H1 (cell line): ENCODE results near the gene RTN4RL1. TPM values are rescaled to one million over a fixed set of nuclear protein-coding genes. Genes with fewer than 3 reads are reported as not detected.
A peak's percentile ranks its signal among the peaks of the same experiment; 100 is the strongest.

Source experiments
- CTCF ChIA-PET: fragments of 300-600 bp; sonication (Branson Sonifier 250); formaldehyde crosslinking; loops from one replicate; lab custom pipeline; 2021; ENCODE audit not compliant: partially characterized antibody; lab: Charles Lee
- POLR2A ChIA-PET: fragments of 300-600 bp; sonication (Branson Sonifier 250); formaldehyde crosslinking; loops from one replicate; lab custom pipeline; 2021; ENCODE audit warnings: inconsistent platforms; ENCODE audit not compliant: partially characterized antibody; lab: Charles Lee
- DNase-seq, 2 experiments: peaks; one replicate each; pipeline versions ENCODE4 v3.0.0 to v3.0.0-alpha.2; 2010 to 2022; ENCODE audit warnings: low spot score in 2 of 2, low read depth in 1 of 2, mixed read lengths in 1 of 2
- FAIRE-seq: peaks from 2 replicates; lab custom pipeline; 2011; peaks lifted over from hg19 to GRCh38; lab: Jason Lieb, UNC
- H2AFZ ChIP-seq: 2 replicates; pipeline ENCODE4 v1.8.1; 2012; ENCODE audit warnings: low read length, inconsistent platforms
- H2AK5ac ChIP-seq: 2 replicates; pipeline ENCODE4 v1.6.1; 2013; ENCODE audit warnings: low read depth, low read length
- H2BK120ac ChIP-seq: replicated peaks from 2 replicates; pipeline ENCODE3; 2013; ENCODE audit warnings: low read depth, low read length, inconsistent platforms
- H2BK12ac ChIP-seq: 2 replicates; pipeline ENCODE4 v1.6.1; 2013; ENCODE audit warnings: low read depth, low read length
- H2BK15ac ChIP-seq: 2 replicates; pipeline ENCODE4 v1.6.1; 2013; ENCODE audit warnings: low read length
- H2BK20ac ChIP-seq: 2 replicates; pipeline ENCODE4 v1.6.1; 2013; ENCODE audit warnings: low read length
- H2BK5ac ChIP-seq: 2 replicates; pipeline ENCODE4 v1.6.1; 2013; ENCODE audit warnings: low read depth, low read length
- H3K14ac ChIP-seq: 2 replicates; pipeline ENCODE4 v1.6.1; 2013; ENCODE audit warnings: inconsistent platforms; ENCODE audit not compliant: insufficient read length
- H3K18ac ChIP-seq: 2 replicates; pipeline ENCODE4 v1.6.1; 2013; ENCODE audit warnings: low read length; ENCODE audit errors: extremely low read depth
- H3K23ac ChIP-seq: 2 replicates; pipeline ENCODE4 v1.6.1; 2013; ENCODE audit warnings: inconsistent platforms; ENCODE audit not compliant: insufficient read length
- H3K23me2 ChIP-seq: 2 replicates; pipeline ENCODE4 v1.6.1; 2013; ENCODE audit warnings: low read depth, low read length
- H3K27ac ChIP-seq: 2 replicates; pipeline ENCODE4 v1.6.1; 2011; ENCODE audit warnings: low read depth, low read length, inconsistent platforms
- H3K27me3 ChIP-seq, 4 experiments: replicated peaks in 1 of 4; 1 replicate in 1 of 4; 2 replicates in 3 of 4; pipeline versions ENCODE4 v1.6.1 to v1.8.1; 2011 to 2013; ENCODE audit warnings: low read length in 3 of 4, mild to moderate bottlenecking in 3 of 4, inconsistent platforms in 2 of 4, mixed read lengths in 2 of 4, moderate library complexity in 1 of 4; ENCODE audit not compliant: control insufficient read depth in 3 of 4, insufficient read depth in 3 of 4; ENCODE audit errors: extremely low read depth in 1 of 4
- H3K36me3 ChIP-seq, 4 experiments: 2 replicates each; pipeline versions ENCODE4 v1.6.1 to v1.8.1; 2011 to 2013; ENCODE audit warnings: mild to moderate bottlenecking in 4 of 4, low read length in 3 of 4, moderate library complexity in 2 of 4, control low read depth in 1 of 4, inconsistent platforms in 1 of 4; ENCODE audit not compliant: insufficient read depth in 4 of 4, control insufficient read depth in 2 of 4
- H3K4ac ChIP-seq: replicated peaks from 2 replicates; pipeline ENCODE3; 2013; ENCODE audit warnings: low read length, low read depth, mixed read lengths, inconsistent platforms; ENCODE audit not compliant: insufficient read length
- H3K4me1 ChIP-seq, 4 experiments: replicated peaks in 1 of 4; 1 replicate in 1 of 4; 2 replicates in 3 of 4; pipeline versions ENCODE4 v1.6.1 to v1.8.1; 2011 to 2013; ENCODE audit warnings: low read length in 3 of 4, inconsistent platforms in 2 of 4, mixed read lengths in 1 of 4; ENCODE audit not compliant: insufficient read depth in 4 of 4, control insufficient read depth in 3 of 4
- H3K4me2 ChIP-seq, 2 experiments: 2 replicates each; pipeline versions ENCODE4 v1.6.1 to v1.8.1; 2011 to 2013; ENCODE audit warnings: low read depth in 2 of 2, low read length in 2 of 2, control low read depth in 1 of 2, inconsistent platforms in 1 of 2, mild to moderate bottlenecking in 1 of 2; ENCODE audit not compliant: insufficient read depth in 1 of 2
- H3K4me3 ChIP-seq, 4 experiments: fragments of 200-600, 300-600 bp in 1 of 4; sonication (generic), shearing (Covaris generic), sonication (Bioruptor Twin) in 1 of 4; 2 replicates each; pipeline versions ENCODE4 v1.5.1 to v1.8.1; 2011 to 2016; ENCODE audit warnings: low read length in 4 of 4, low read depth in 3 of 4, control low read depth in 2 of 4, inconsistent platforms in 2 of 4, mild to moderate bottlenecking in 2 of 4, mixed read lengths in 1 of 4, moderate library complexity in 1 of 4; ENCODE audit not compliant: insufficient read depth in 2 of 4; ENCODE audit errors: extremely low read depth in 1 of 4
- H3K56ac ChIP-seq: replicated peaks from 2 replicates; pipeline ENCODE3; 2013; ENCODE audit warnings: low read depth, mild to moderate bottlenecking, mixed read lengths, low read length, inconsistent platforms; ENCODE audit not compliant: insufficient read length
- H3K79me1 ChIP-seq: 2 replicates; pipeline ENCODE4 v1.6.1; 2013; ENCODE audit warnings: low read depth, low read length, control low read depth
- H3K79me2 ChIP-seq, 2 experiments: 2 replicates each; pipeline versions ENCODE4 v1.6.1 to v1.8.1; 2012 to 2013; ENCODE audit warnings: low read length in 2 of 2, mild to moderate bottlenecking in 2 of 2, inconsistent platforms in 1 of 2; ENCODE audit not compliant: insufficient read depth in 2 of 2, control insufficient read depth in 1 of 2
- H3K9ac ChIP-seq, 4 experiments: replicated peaks in 1 of 4; 1 replicate in 1 of 4; 2 replicates in 3 of 4; pipeline versions ENCODE4 v1.6.1 to v1.8.1; 2011 to 2013; ENCODE audit warnings: low read depth in 3 of 4, low read length in 3 of 4, control low read depth in 2 of 4, mild to moderate bottlenecking in 2 of 4, moderate library complexity in 2 of 4, inconsistent platforms in 1 of 4; ENCODE audit errors: extremely low read depth in 1 of 4
- H3K9me3 ChIP-seq, 2 experiments: 2 replicates each; pipeline versions ENCODE4 v1.6.1 to v1.8.1; 2012 to 2013; ENCODE audit warnings: mild to moderate bottlenecking in 2 of 2, moderate library complexity in 2 of 2, control low read depth in 1 of 2, inconsistent platforms in 1 of 2, low read depth in 1 of 2, low read length in 1 of 2, mixed read lengths in 1 of 2; ENCODE audit not compliant: insufficient read depth in 2 of 2
- H4K20me1 ChIP-seq, 2 experiments: replicated peaks in 1 of 2; 2 replicates each; pipeline versions ENCODE3 to v1.8.1; 2011 to 2013; ENCODE audit warnings: inconsistent platforms in 2 of 2, low read length in 2 of 2, mild to moderate bottlenecking in 1 of 2; ENCODE audit not compliant: insufficient read depth in 2 of 2, control insufficient read depth in 1 of 2
- H4K5ac ChIP-seq: 2 replicates; pipeline ENCODE4 v1.6.1; 2013; ENCODE audit warnings: low read length, low read depth, mixed read lengths, inconsistent platforms; ENCODE audit not compliant: insufficient read length
- H4K8ac ChIP-seq: 2 replicates; pipeline ENCODE4 v1.8.0; 2013; ENCODE audit warnings: mild to moderate bottlenecking, moderate library complexity, low read length, inconsistent platforms; ENCODE audit not compliant: insufficient read depth; ENCODE audit errors: extremely low read depth
- H4K91ac ChIP-seq: replicated peaks from 2 replicates; pipeline ENCODE3; 2013; ENCODE audit warnings: low read length, mixed read lengths, inconsistent platforms; ENCODE audit not compliant: insufficient read length
- CBX8 ChIP-seq: fragments of 300-800, 300-1000 bp; sonication (generic); IDR thresholded peaks from 2 replicates; pipeline ENCODE4 v1.7.1; 2016; ENCODE audit warnings: low read depth, low read length, borderline replicate concordance
- CTBP2 ChIP-seq: IDR thresholded peaks from 2 replicates; pipeline ENCODE4 v1.7.0; 2011; ENCODE audit warnings: borderline replicate concordance, mild to moderate bottlenecking, moderate library complexity, mixed read lengths, low read length; ENCODE audit not compliant: insufficient read depth, insufficient read length
- GABPA ChIP-seq: IDR thresholded peaks from 2 replicates; pipeline ENCODE4 v1.6.1; 2011; ENCODE audit warnings: mild to moderate bottlenecking, low read length, moderate library complexity, borderline replicate concordance; ENCODE audit not compliant: insufficient read depth
- HDAC2 ChIP-seq, 2 experiments: fragments of 300-600 bp in 1 of 2; sonication (generic) in 1 of 2; IDR thresholded peaks; 2 replicates each; pipeline ENCODE4 v1.6.1; 2011 to 2012; ENCODE audit warnings: low read depth in 2 of 2, low read length in 2 of 2, mild to moderate bottlenecking in 2 of 2, moderate library complexity in 2 of 2, borderline replicate concordance in 1 of 2, inconsistent platforms in 1 of 2
- MAFK ChIP-seq: IDR thresholded peaks from 2 replicates; pipeline ENCODE4 v1.6.1; 2012; ENCODE audit warnings: low read depth, mild to moderate bottlenecking, improper control_type of control experiment, low read length
- POLR2A ChIP-seq, 2 experiments: IDR thresholded peaks; 1 replicate in 1 of 2; 2 replicates in 1 of 2; pipeline ENCODE4 v1.6.1; 2011; ENCODE audit warnings: low read depth in 2 of 2, low read length in 2 of 2, mild to moderate bottlenecking in 2 of 2; ENCODE audit errors: control extremely low read depth in 1 of 2
- POLR2AphosphoS5 ChIP-seq: IDR thresholded peaks from 2 replicates; pipeline ENCODE4 v1.6.1; 2011; ENCODE audit warnings: low read depth, low read length
- SIN3A ChIP-seq, 2 experiments: IDR thresholded peaks in 1 of 2; conservative IDR thresholded peaks in 1 of 2; 2 replicates each; pipeline ENCODE4 v1.6.1; 2011 to 2012; ENCODE audit warnings: low read length in 2 of 2, improper control_type of control experiment in 1 of 2, low read depth in 1 of 2, mild to moderate bottlenecking in 1 of 2
- TCF12 ChIP-seq: IDR thresholded peaks from 2 replicates; pipeline ENCODE4 v1.6.1; 2011; ENCODE audit warnings: low read depth, mild to moderate bottlenecking, low read length
- WGBS, 2 experiments: shearing (Covaris generic) in 1 of 2; methylation state at CpG; one replicate each; pipeline versions ENCODE4 v1.1.6 to v1.1.7; 2013 to 2015; ENCODE audit warnings: low lambda C conversion rate in 2 of 2, mixed read lengths in 2 of 2, inconsistent platforms in 1 of 2, low coverage in 1 of 2, missing lambda C conversion rate in 1 of 2; ENCODE audit not compliant: insufficient replicate concordance in 2 of 2, insufficient coverage in 1 of 2, insufficient read length in 1 of 2; ENCODE audit errors: extremely low coverage in 1 of 2, missing lambda C conversion rate in 1 of 2; 5-methylcytosine and 5-hydroxymethylcytosine counted together
- polyA plus RNA-seq, 7 experiments: library from polyadenylated mRNA; depleted of rRNA in 3 of 7; stranded (reverse) in 5 of 7; unstranded in 2 of 7; fragments of >200 nt in 5 of 7; fragments of 200-250 nt in 2 of 7; gene quantifications; 1 replicate in 5 of 7; 2 replicates in 1 of 7; 4 replicates in 1 of 7; pipeline versions ENCODE4 v1.2.1 to v1.2.3, GENCODE V29; 2011 to 2013; ENCODE audit warnings: missing spikeins in 2 of 7, mixed read lengths in 2 of 7
- total RNA-seq: library from RNA; stranded (reverse); fragmentation: NEBNext Ultra II Directional; extraction: Animal tissue kit (Norgen Biotek cat#: 25700); gene quantifications from 2 replicates; pipeline ENCODE4 v1.2.1, GENCODE V29; 2021
- TF ChIP-seq, protein P1 (sequence below): IDR thresholded peaks from 2 replicates; pipeline ENCODE4 v1.6.1; 2011; ENCODE audit warnings: low read depth, mild to moderate bottlenecking, low read length; ENCODE audit not compliant: insufficient read depth

Gene RTN4RL1
- total and polyA plus RNA-seq, 2 of the 8 experiments (the other 6 are each of a cell fraction or from before 2014, with no cell fraction given), result 0.09 TPM; not detected in 1

DNA sequence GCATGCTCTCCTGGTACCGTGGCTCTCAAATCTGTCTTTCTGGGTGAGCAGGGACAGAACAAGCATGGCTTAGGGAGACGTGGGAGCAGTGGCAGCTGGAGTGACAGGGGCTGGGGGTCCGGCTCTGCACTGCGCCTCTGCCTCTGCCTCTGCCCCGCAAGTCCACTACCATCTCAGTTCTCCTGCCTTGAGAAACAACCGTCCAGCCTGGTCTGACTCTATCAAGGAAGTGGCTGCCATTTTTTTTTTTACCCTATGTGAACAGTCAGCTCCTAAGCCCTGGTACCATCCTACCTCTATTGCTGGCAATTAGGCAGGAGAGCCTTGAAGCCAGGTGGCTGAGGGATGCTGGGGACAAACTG is 45.9 kb upstream of the RTN4RL1 start:
- CTCF ChIA-PET, result interaction anchor here (0.8 to 11.7 kb wide), 18 partner anchors 9 to 807 kb away, joined by 3 to 122 read pairs (median 3); partner anchors contain the start of gene HIC1
- Histone ChIP-seq H2BK15ac (no peak overlapping the region), H3K9me3 (no peaks in the 10 kb centered on the region), H3K79me1 (no peaks in the 10 kb centered on the region), H3K23ac (no peak overlapping the region), H2BK5ac (peak overlapping the region; percentile 77), H3K4me3 (no peak overlapping the region), H4K5ac (no peak overlapping the region), H3K9ac (no peak overlapping the region), H4K8ac (no peak overlapping the region), H3K4ac (no peak overlapping the region), H3K56ac (no peak overlapping the region), H3K14ac (no peak overlapping the region), H3K27ac (no peak overlapping the region), H2BK120ac (no peak overlapping the region), H3K36me3 (peaks cover 0 to 4% (median 0%) of the 10 kb centered on the region in 4 experiments; a peak in 1 of 8 replicates), H3K4me2 (no peak overlapping the region), H3K4me1 (peaks cover 2 to 17% (median 5%) of the 10 kb centered on the region in 4 experiments; a peak in 6 of 7 replicates), H3K18ac (peak overlapping the region; percentile 62; the same call in 1 of the 2 replicates), H3K23me2 (no peaks in the 10 kb centered on the region), H4K20me1 (peaks cover 2 to 6% of the 10 kb centered on the region in 2 experiments), H3K27me3 (no peaks in the 10 kb centered on the region), H2AFZ (no peak overlapping the region), H4K91ac (peak overlapping the region; percentile 30), H3K79me2 (no peaks in the 10 kb centered on the region), H2BK12ac (peak overlapping the region; percentile 53; the same call in 1 of the 2 replicates), H2AK5ac (0 out of 2 replicates have a peak overlapping the region, but pooled peaks have one; percentile 71), H2BK20ac (0 out of 2 replicates have a peak overlapping the region, but pooled peaks have one; percentile 82)
- TF ChIP-seq POLR2AphosphoS5 (no peak), MAFK (no peak), TCF12 (no peak), CBX8 (no peak), SIN3A (conservative IDR thresholded peaks at IDR 0.05 in 1 of 2, IDR thresholded peaks at IDR 0.05 in 1 of 2; ENCODE audit: low read depth in 1 of 2, low read length in 2 of 2) (no peak), CTBP2 (no peak), HDAC2 (IDR thresholded peaks at IDR 0.05; ENCODE audit: borderline replicate concordance in 1 of 2, low read depth in 2 of 2, low read length in 2 of 2) (no peak), POLR2A (IDR thresholded peaks at IDR 0.05; ENCODE audit: control extremely low read depth in 1 of 2, low read depth in 2 of 2, low read length in 2 of 2) (no peak), GABPA (no peak)
- TF ChIP-seq, protein P1, sequence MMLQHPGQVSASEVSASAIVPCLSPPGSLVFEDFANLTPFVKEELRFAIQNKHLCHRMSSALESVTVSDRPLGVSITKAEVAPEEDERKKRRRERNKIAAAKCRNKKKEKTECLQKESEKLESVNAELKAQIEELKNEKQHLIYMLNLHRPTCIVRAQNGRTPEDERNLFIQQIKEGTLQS, result no peak
- WGBS, 2 experiments, result 73% methylated on average over 6 of the region's 6 CpGs; no CpG with 5 or more reads in 1 of the 2 experiments
- no peak for FAIRE-seq
- POLR2A ChIA-PET, result interaction anchor here (0.9 kb wide), 1 partner anchor 18 kb away, joined by 3 read pairs; no protein-coding TSS in a partner anchor
- no peak for DNase-seq
